SK-N-SH (cell line): ENCODE measurements around the gene PSAT1. TPM values are rescaled to one million over a fixed set of nuclear protein-coding genes. Genes with fewer than 3 reads are reported as not detected.

Experiments
- CTCF ChIA-PET: fragments of 300-600, 350-600 bp; formaldehyde crosslinking; extraction: SDS; loops from one replicate; lab custom pipeline; 2021; lab: Yijun Ruan, JAX
- POLR2A ChIA-PET: fragments of 350-600 bp; sonication (Branson Sonifier 250); formaldehyde crosslinking; extraction: SDS; loops from one replicate; lab custom pipeline; 2020; ENCODE audit warnings: antibody characterized with exemption, inconsistent platforms; lab: Yijun Ruan, JAX
- DNase-seq: peaks from one replicate; pipeline ENCODE4 v3.0.0; 2012
- H2AFZ ChIP-seq: fragments of 200-600 bp; sonication (generic); 2 replicates; pipeline ENCODE4 v1.8.1; 2016; ENCODE audit warnings: antibody characterized with exemption, mild to moderate bottlenecking, low read depth
- H3F3A ChIP-seq: fragments of 200-600 bp; sonication (generic); replicated peaks from 2 replicates; pipeline ENCODE3; 2016; ENCODE audit warnings: antibody characterized with exemption, mild to moderate bottlenecking; ENCODE audit not compliant: insufficient read depth
- H3K27ac ChIP-seq, 2 experiments: fragments of 200-500 bp in 1 of 2; fragments of 200-600 bp in 1 of 2; sonication (Bioruptor generic) in 1 of 2; sonication (generic), shearing (Covaris generic) in 1 of 2; 2 replicates each; pipeline versions ENCODE4 v1.5.1 to v1.6.1; 2014 to 2016; ENCODE audit warnings: low read depth in 2 of 2, inconsistent platforms in 1 of 2, low read length in 1 of 2, mild to moderate bottlenecking in 1 of 2, mixed read lengths in 1 of 2
- H3K27me3 ChIP-seq: fragments of 200-600 bp; sonication (generic), shearing (Covaris generic); 2 replicates; pipeline ENCODE4 v1.6.1; 2016; ENCODE audit warnings: mixed run types; ENCODE audit not compliant: insufficient read depth
- H3K36me3 ChIP-seq, 2 experiments: fragments of 200-500 bp in 1 of 2; fragments of 200-600 bp in 1 of 2; sonication (Bioruptor generic) in 1 of 2; sonication (generic) in 1 of 2; replicated peaks in 1 of 2; 2 replicates each; pipeline versions ENCODE3 to v1.5.1; 2014 to 2016; ENCODE audit warnings: low read length in 1 of 2, mild to moderate bottlenecking in 1 of 2; ENCODE audit not compliant: insufficient read depth in 2 of 2, control insufficient read depth in 1 of 2
- H3K4me1 ChIP-seq, 2 experiments: fragments of 200-500 bp in 1 of 2; fragments of 200-600 bp in 1 of 2; sonication (Bioruptor generic) in 1 of 2; sonication (generic), shearing (Covaris generic) in 1 of 2; 2 replicates each; pipeline versions ENCODE4 v1.5.1 to v1.6.1; 2014 to 2016; ENCODE audit warnings: low read depth in 1 of 2, low read length in 1 of 2, mixed run types in 1 of 2; ENCODE audit not compliant: insufficient read depth in 2 of 2, control insufficient read depth in 1 of 2
- H3K4me2 ChIP-seq: fragments of 200-600 bp; sonication (generic), shearing (Covaris generic); 2 replicates; pipeline ENCODE4 v1.6.1; 2017; ENCODE audit warnings: mixed run types
- H3K4me3 ChIP-seq, 2 experiments: fragments of 200-500 bp in 1 of 2; fragments of 200-600 bp in 1 of 2; sonication (Bioruptor generic) in 1 of 2; sonication (generic), shearing (Covaris generic) in 1 of 2; 2 replicates each; pipeline versions ENCODE4 v1.5.1 to v1.8.1; 2014 to 2016; ENCODE audit warnings: low read depth in 2 of 2, inconsistent platforms in 1 of 2, low read length in 1 of 2, mild to moderate bottlenecking in 1 of 2, mixed read lengths in 1 of 2, moderate library complexity in 1 of 2
- H3K79me2 ChIP-seq: fragments of 200-600 bp; sonication (generic); 2 replicates; pipeline ENCODE4 v1.8.1; 2017; ENCODE audit warnings: mild to moderate bottlenecking; ENCODE audit not compliant: insufficient read depth
- H3K9ac ChIP-seq: fragments of 200-600 bp; sonication (generic); 2 replicates; pipeline ENCODE4 v1.6.1; 2017; ENCODE audit warnings: mixed run types
- H3K9me2 ChIP-seq: fragments of 200-600 bp; sonication (generic); 2 replicates; pipeline ENCODE4 v1.6.1; 2017; ENCODE audit warnings: mixed run types
- H3K9me3 ChIP-seq: fragments of 200-600 bp; sonication (generic); 2 replicates; pipeline ENCODE4 v1.6.1; 2017; ENCODE audit warnings: mixed run types, mild to moderate bottlenecking, moderate library complexity
- H4K20me1 ChIP-seq: fragments of 200-600 bp; sonication (generic); 2 replicates; pipeline ENCODE4 v1.6.1; 2017; ENCODE audit warnings: mild to moderate bottlenecking, mixed run types; ENCODE audit not compliant: insufficient read depth
- ELF1 ChIP-seq: IDR thresholded peaks from 2 replicates; pipeline ENCODE4 v1.4.0; 2012
- EZH2phosphoT487 ChIP-seq: fragments of 200-600 bp; sonication (generic); IDR thresholded peaks from 2 replicates; pipeline ENCODE4 v1.6.1; 2017; ENCODE audit warnings: low read depth, mixed run types, mild to moderate bottlenecking, antibody characterized with exemption, moderate library complexity, borderline replicate concordance
- FOXJ3 ChIP-seq: sonication (generic); formaldehyde crosslinking; IDR thresholded peaks from 2 replicates; pipeline ENCODE4 v1.5.1; 2020; ENCODE audit warnings: mild to moderate bottlenecking, missing genetic modification reagents
- MEF2A ChIP-seq: IDR thresholded peaks from 2 replicates; pipeline ENCODE4 v1.4.0; 2012; ENCODE audit warnings: low read depth, borderline replicate concordance
- NRF1 ChIP-seq: IDR thresholded peaks from 2 replicates; pipeline ENCODE4 v1.6.1; 2012; ENCODE audit warnings: low read depth, mild to moderate bottlenecking, low read length
- POLR2AphosphoS5 ChIP-seq: IDR thresholded peaks from 2 replicates; pipeline ENCODE4 v1.6.1; 2012; ENCODE audit warnings: low read depth, low read length
- RAD21 ChIP-seq: IDR thresholded peaks from 2 replicates; pipeline ENCODE4 v1.6.1; 2012; ENCODE audit warnings: mild to moderate bottlenecking, low read length
- RCOR1 ChIP-seq: fragments of 150-350 bp; IDR thresholded peaks from 2 replicates; pipeline ENCODE4 v1.6.1; 2017; ENCODE audit warnings: antibody characterized with exemption, low read length
- RFX5 ChIP-seq: IDR thresholded peaks from 2 replicates; pipeline ENCODE4 v1.6.1; 2012; ENCODE audit warnings: mild to moderate bottlenecking, improper control_type of control experiment, low read length
- SMC3 ChIP-seq: IDR thresholded peaks from 2 replicates; pipeline ENCODE4 v1.6.1; 2012; ENCODE audit warnings: low read depth, low read length, improper control_type of control experiment
- TAF1 ChIP-seq: IDR thresholded peaks from 2 replicates; pipeline ENCODE4 v1.6.1; 2012; ENCODE audit warnings: low read depth, mild to moderate bottlenecking, low read length, moderate library complexity, borderline replicate concordance
- YY1 ChIP-seq: IDR thresholded peaks from 2 replicates; pipeline ENCODE4 v1.4.0; 2012; ENCODE audit warnings: low read depth, mild to moderate bottlenecking
- WGBS: methylation state at CpG from one replicate; pipeline ENCODE4 v1.1.6; 2017; ENCODE audit warnings: low lambda C conversion rate; 5-methylcytosine and 5-hydroxymethylcytosine counted together
- polyA plus RNA-seq, 3 experiments: library from polyadenylated mRNA; depleted of rRNA; stranded (reverse); fragments of >200 nt; gene quantifications; 2 replicates each; pipeline ENCODE4 v1.2.3, GENCODE V29; 2012

PSAT1 gene
- polyA plus RNA-seq, 1 of the 3 experiments (the other 2 are of a cell fraction) = 37.0 TPM

GRCh38 chr9:78262655-78263054 is 34.3 kb upstream of the PSAT1 start:
- DNase-seq = no peak
- TF ChIP-seq ELF1 (no peak), SMC3 (no peak)
- CTCF ChIA-PET = interaction anchor here (0.8 to 6.5 kb wide), 6 partner anchors 10 to 108 kb away, joined by 3 to 82 read pairs (median 5); no protein-coding TSS in a partner anchor

GRCh38 chr9:78267889-78268288 is 29.0 kb upstream of the PSAT1 start:
- DNase-seq = no peak
- peaks cover 1% of the 10 kb centered on the region for H3F3A ChIP-seq
- no peak for TF ChIP-seq EZH2phosphoT487
- TF ChIP-seq NRF1 = no peak
- no peak for TF ChIP-seq FOXJ3 (CRISPR knock-in tag)
- TF ChIP-seq RAD21 = no peak
- TF ChIP-seq MEF2A = no peak
- TF ChIP-seq RFX5 = no peak
- no peak for TF ChIP-seq POLR2AphosphoS5
- TF ChIP-seq TAF1 = no peak
- TF ChIP-seq YY1 = no peak
- H3K9me2 ChIP-seq = no peaks in the 10 kb centered on the region
- no peak overlapping the region for H3K27ac ChIP-seq
- H3K4me2 ChIP-seq = no peak overlapping the region
- no peaks in the 10 kb centered on the region; a peak in 1 of 4 replicates for H3K4me1 ChIP-seq
- H3K36me3 ChIP-seq = peaks cover 40 to 52% of the 10 kb centered on the region in 2 experiments
- no peak overlapping the region for H3K4me3 ChIP-seq
- no peaks in the 10 kb centered on the region for H3K9me3 ChIP-seq
- no peaks in the 10 kb centered on the region for H3K27me3 ChIP-seq
- H3K9ac ChIP-seq = no peak overlapping the region
- WGBS = 95% methylated on average over 4 of the region's 4 CpGs
- ChIA-PET POLR2A (no interaction called here), CTCF (interaction anchor here (1.1 kb wide), 1 partner anchor 101 kb away, joined by 3 read pairs; no protein-coding TSS in a partner anchor)
- H4K20me1 ChIP-seq = no peaks in the 10 kb centered on the region
- H3K79me2 ChIP-seq = no peaks in the 10 kb centered on the region
- no peak overlapping the region for H2AFZ ChIP-seq

More at GRCh38 chr9:78262655-78263054, 34.3 kb upstream of the PSAT1 start:
- Histone ChIP-seq H3K27ac (no peak overlapping the region), H3K4me3 (no peak overlapping the region), H3K9me2 (no peaks in the 10 kb centered on the region), H3K9ac (no peak overlapping the region), H3K36me3 (peaks cover 22 to 36% of the 10 kb centered on the region in 2 experiments), H3K4me2 (no peak overlapping the region), H3K79me2 (no peaks in the 10 kb centered on the region), H3K27me3 (no peaks in the 10 kb centered on the region), H2AFZ (no peak overlapping the region), H3F3A (peaks cover 6% of the 10 kb centered on the region), H3K4me1 (no peaks in the 10 kb centered on the region; a peak in 1 of 4 replicates), H4K20me1 (no peaks in the 10 kb centered on the region), H3K9me3 (no peaks in the 10 kb centered on the region)
- 88% methylated on average over 2 of the region's 2 CpGs for WGBS
- POLR2A ChIA-PET = no interaction called here

- Histone ChIP-seq H3K27ac (no peak overlapping the region), H3K4me1 (no peaks in the 10 kb centered on the region), H3K9me3 (no peaks in the 10 kb centered on the region), H3K9me2 (no peaks in the 10 kb centered on the region), H2AFZ (no peak overlapping the region), H3K4me2 (no peak overlapping the region), H3K27me3 (no peaks in the 10 kb centered on the region), H3K4me3 (no peak overlapping the region), H3K36me3 (peaks cover 36 to 51% of the 10 kb centered on the region in 2 experiments), H3K79me2 (no peaks in the 10 kb centered on the region), H3K9ac (no peak overlapping the region), H4K20me1 (no peaks in the 10 kb centered on the region), H3F3A (peaks cover 3% of the 10 kb centered on the region)
- no peak for DNase-seq
- no peak for TF ChIP-seq TAF1
- TF ChIP-seq RCOR1 = no peak
- ChIA-PET POLR2A (no interaction called here), CTCF (no interaction called here)
Measured at GRCh38 chr9:78269784-78270183, 27.1 kb upstream of the PSAT1 start.
